T follicular helper cell (primary cell): ENCODE measurements around the gene USPL1.
"Not testable (repeated sequence)": the region's sequence is repeated elsewhere in the genome, so short reads cannot be mapped to it uniquely, and the experiment has no call there.

Experiments
- DNase-seq: peaks from one replicate; pipeline ENCODE4 v3.0.0-alpha.2; 2020; ENCODE audit warnings: low read depth
- total RNA-seq, 2 experiments: gene quantifications; one replicate each; lab custom pipeline; 2026; lab: John Stamatoyannopoulos, UW

USPL1 gene
- total RNA-seq: 52.3 to 61.4 reads per million in 2 experiments

- peak; percentile 97 for DNase-seq
Measured at GRCh38 chr13:30617315-30618185, at the start of gene USPL1. TSS of gene USPL1 (plus strand) at chr13:30617920. CDS start at chr13:30621141, 3,221 bp downstream.

- DNase-seq: no peak
Measured at GRCh38 chr13:30569901-30570576, 47.7 kb upstream of the USPL1 start.

DNA sequence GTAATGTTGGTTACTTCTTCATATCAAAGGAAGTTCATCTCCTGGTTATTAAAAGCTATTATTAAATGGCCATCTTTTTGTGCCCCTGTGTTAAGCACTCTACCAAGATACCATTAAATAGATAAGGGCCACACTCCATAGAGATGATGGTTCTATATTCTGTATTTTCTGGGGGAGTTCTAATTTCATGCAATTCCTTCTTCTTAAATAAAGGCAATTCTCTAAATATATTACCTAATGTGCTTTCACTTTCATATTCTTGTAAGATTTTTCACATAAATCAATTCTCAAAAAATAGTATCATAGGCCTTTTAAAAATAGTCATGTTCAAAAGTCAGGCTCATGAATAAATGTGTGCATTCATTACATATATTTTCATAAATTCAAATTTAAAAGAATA is 47.0 kb upstream of the USPL1 start:
- no peak for DNase-seq

DNA sequence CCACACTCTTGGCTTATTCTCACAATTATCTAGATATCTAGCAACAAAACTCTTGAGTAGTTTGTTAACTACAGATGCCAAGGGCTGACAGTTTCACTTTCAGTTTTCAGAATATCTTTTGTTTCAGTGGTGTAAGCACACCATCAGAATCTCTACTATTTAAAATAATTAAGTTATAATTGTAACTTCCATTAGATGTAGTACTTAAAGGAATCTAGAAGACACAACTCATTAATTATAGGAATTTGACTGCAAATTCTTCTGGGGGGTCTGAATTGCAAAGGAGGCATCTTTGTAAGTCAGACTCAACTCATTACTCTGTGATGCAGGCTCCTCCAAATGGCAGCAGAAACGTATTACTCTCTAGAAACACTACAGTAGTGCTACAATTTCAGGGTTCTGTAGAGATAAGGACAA is 44.9 kb upstream of the USPL1 start:
- no peak for DNase-seq

- DNase-seq: peak; percentile 45
Measured at GRCh38 chr13:30576528-30576927, 41.2 kb upstream of the USPL1 start.

GRCh38 chr13:30577401-30577852 is 40.3 kb upstream of the USPL1 start:
- DNase-seq: no peak

GRCh38 chr13:30580852-30581502 is 36.7 kb upstream of the USPL1 start:
- no peak for DNase-seq

GRCh38 chr13:30581582-30581981 is 36.1 kb upstream of the USPL1 start:
- DNase-seq: no peak

DNA sequence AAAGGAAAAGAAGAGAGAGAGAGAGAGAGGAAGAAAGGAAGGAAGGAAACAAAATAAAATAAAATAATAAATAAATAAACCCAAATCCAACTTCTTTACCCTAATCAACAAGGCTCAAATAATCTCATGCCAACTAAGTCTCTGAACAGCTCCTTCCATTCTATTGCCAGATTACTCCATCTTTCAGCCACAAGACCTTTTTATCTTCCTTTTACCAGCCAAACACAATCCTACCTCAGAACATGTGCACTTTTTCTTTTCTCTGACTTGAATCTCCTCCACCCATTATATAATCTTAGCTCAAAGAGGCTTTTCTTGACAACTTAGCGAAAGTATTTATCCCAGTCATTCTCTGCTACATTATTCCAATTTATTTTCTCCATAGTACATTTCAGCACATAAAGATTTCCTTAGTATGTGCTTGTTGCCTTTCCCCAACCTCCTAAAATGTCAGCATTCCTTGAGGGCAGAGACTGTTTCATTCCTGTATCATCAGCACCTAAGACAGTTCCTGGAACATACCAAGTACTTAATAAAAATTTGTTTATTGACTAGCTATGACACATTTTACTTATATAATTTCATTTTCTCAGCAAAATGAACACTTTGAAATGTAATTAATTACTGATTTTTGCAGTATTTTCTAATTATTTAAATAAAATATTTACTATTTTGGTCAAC is 33.5 kb upstream of the USPL1 start:
- DNase-seq: no peak

GRCh38 chr13:30585748-30586262 is 31.9 kb upstream of the USPL1 start:
- no peak for DNase-seq

- no peak for DNase-seq
Measured at GRCh38 chr13:30587231-30587630, 30.5 kb upstream of the USPL1 start.

- no peak for DNase-seq
Measured at GRCh38 chr13:30587739-30588138, 30.0 kb upstream of the USPL1 start.

- DNase-seq: no peak
Measured at GRCh38 chr13:30593001-30593400, 24.7 kb upstream of the USPL1 start.

- no peak for DNase-seq
Measured at GRCh38 chr13:30600496-30600895, 17.2 kb upstream of the USPL1 start.

GRCh38 chr13:30601836-30602235 is 15.9 kb upstream of the USPL1 start:
- DNase-seq: no peak

DNA sequence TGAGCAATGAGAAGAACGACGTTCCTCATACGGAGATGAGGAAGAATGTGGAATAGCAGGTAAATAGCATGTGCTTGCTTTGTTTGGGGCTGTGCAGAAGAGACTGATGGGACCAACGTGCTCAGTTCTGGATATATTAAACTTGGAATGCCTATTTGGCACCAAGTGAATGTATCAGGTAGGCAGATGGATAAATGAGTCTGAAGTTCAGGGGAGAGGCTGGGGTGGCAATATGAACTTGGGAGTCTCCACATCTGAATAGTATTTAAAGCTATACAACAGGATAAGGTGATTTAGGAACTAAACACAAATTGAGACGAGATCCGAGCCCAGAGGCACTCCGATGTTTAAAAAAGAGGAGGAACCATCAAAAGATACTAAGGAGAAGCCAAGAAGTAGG is 12.7 kb upstream of the USPL1 start:
- DNase-seq: no peak

GRCh38 chr13:30607186-30607585 is 10.5 kb upstream of the USPL1 start:
- DNase-seq: not testable (repeated sequence)

DNA sequence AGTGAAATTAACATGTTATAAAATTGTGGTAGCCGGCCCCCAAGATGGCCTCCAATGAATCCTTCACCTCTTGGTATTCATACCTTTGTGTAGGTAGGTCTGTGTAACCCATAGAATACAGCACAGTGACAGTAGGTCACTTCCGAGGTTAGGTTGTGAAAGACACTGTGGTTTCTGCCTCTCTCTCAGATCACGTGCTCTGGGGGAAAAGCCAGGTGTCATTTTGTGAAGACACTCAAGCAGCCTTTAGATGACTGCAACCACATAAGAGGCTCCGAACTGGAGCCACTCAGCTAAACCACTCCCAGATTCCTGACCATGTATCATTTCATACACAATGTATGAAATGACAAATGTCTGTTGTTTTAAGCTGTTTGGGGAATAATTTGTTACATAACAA is 9.8 kb upstream of the USPL1 start:
- DNase-seq: peak; percentile 48

- no peak for DNase-seq
Measured at GRCh38 chr13:30608364-30608763, 9.4 kb upstream of the USPL1 start.

DNA sequence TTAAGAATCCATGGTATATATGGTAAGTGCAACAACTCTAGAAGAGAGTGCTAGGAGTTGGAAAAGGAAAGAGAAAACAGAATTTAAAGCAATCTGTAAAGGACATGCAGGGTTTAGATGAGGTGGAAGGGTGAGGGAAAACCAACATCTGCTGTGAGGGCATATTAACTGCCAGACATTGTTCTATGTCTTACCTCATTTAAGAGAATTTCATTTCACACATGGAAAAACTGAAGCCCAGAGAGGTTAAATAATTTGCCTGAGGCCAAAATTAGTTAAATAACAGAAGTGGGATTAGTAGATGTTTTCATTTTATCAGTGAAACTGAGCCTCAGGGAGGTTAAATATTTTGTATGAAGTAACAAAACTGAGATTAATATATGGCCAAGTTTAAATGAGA is 7.4 kb upstream of the USPL1 start:
- no peak for DNase-seq

DNA sequence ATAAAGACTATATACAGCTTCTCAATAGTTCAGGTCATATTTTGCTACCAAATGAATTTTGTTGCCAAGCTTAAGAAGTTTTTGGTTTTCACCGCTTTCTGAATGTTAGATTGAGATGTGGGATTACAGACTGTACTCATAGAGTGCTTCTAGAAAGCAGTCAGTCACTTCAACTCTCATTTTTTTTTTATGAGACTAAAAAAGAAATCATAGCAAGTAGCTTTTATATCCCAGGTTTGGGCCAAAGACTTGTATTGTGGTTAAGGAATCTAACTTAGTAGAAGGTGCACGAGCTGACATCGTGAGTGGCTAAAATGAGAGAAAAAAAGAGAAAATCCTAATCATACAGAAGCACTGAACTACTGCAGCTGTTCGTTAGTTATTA is 2.2 kb upstream of the USPL1 start:
- no peak for DNase-seq
